Large intestine (tissue), 3 donors: ENCODE results near the gene MED13L. TPM values are rescaled to one million over a fixed set of nuclear protein-coding genes. Genes with fewer than 3 reads are reported as not detected.

Experiments used
- DNase-seq, 2 donors: peaks; one replicate each; pipeline versions ENCODE4 v3.0.0 to v3.0.0-alpha.2; 2013
- H3K27ac ChIP-seq: one replicate; pipeline ENCODE4 v1.5.1; 2013; ENCODE audit warnings: low read length
- H3K27me3 ChIP-seq: 2 replicates; pipeline ENCODE4 v1.6.1; 2013; ENCODE audit warnings: low read length; ENCODE audit not compliant: control insufficient read depth, insufficient read depth
- H3K36me3 ChIP-seq: 2 replicates; pipeline ENCODE4 v1.6.1; 2013; ENCODE audit warnings: low read length; ENCODE audit not compliant: control insufficient read depth, insufficient read depth
- H3K4me1 ChIP-seq: one replicate; pipeline ENCODE4 v1.6.1; 2013; ENCODE audit warnings: low read length; ENCODE audit not compliant: control insufficient read depth, insufficient read depth
- H3K4me3 ChIP-seq: one replicate; pipeline ENCODE4 v1.5.1; 2013; ENCODE audit warnings: low read length
- H3K9me3 ChIP-seq: one replicate; pipeline ENCODE4 v1.6.1; 2013; ENCODE audit warnings: mild to moderate bottlenecking, low read depth, low read length, moderate library complexity; ENCODE audit not compliant: control insufficient read depth
- WGBS: methylation state at CpG from one replicate; pipeline ENCODE4 v1.1.5; 2013; ENCODE audit warnings: low lambda C conversion rate; ENCODE audit not compliant: insufficient coverage; 5-methylcytosine and 5-hydroxymethylcytosine counted together
- polyA plus RNA-seq: library from polyadenylated mRNA; unstranded; fragments of 120-200 nt; gene quantifications from one replicate; pipeline ENCODE4 v1.2.1, GENCODE V29; 2013

Gene MED13L
- polyA plus RNA-seq, 1 donor = 69.3 TPM

DNA sequence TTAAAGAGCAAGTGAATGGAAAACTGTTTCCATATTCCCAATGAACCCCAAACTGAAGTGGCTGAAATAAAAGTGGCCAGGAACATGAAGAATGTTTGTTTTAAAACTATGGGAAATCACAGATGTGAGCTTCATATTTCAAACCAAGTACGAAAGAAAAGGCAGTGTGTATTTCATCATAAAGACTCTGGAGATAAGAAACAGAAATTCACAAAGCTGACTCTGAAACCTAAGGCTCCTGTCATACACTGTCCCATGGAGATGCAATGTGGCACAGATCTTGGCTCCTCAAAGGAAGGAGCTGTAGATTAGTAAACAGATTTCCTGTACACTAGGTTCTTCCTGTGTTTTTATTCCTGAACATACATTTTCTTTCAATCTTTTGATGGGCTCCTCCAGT, 304.4 kb downstream of the MED13L start:
- Histone ChIP-seq H3K4me1 (no peaks in the 10 kb centered on the region), H3K4me3 (no peak overlapping the region), H3K27me3 (no peaks in the 10 kb centered on the region), H3K9me3 (no peaks in the 10 kb centered on the region), H3K27ac (no peak overlapping the region), H3K36me3 (peaks cover 61% of the 10 kb centered on the region)
- DNase-seq = no peak
- WGBS = 100% methylated on average over 1 of the region's 1 CpG

- no CpG with 5 or more reads among the region's 4 CpGs for WGBS
- H3K27ac ChIP-seq = no peak overlapping the region
- H3K36me3 ChIP-seq = peaks cover 65% of the 10 kb centered on the region
- no peak overlapping the region for H3K4me3 ChIP-seq
- no peaks in the 10 kb centered on the region for H3K27me3 ChIP-seq
- H3K9me3 ChIP-seq = no peaks in the 10 kb centered on the region
- no peak for DNase-seq
- H3K4me1 ChIP-seq = no peaks in the 10 kb centered on the region
Measured at GRCh38 chr12:115972241-115972640, 305.3 kb downstream of the MED13L start.

GRCh38 chr12:115968211-115968610, 309.3 kb downstream of the MED13L start:
- Histone ChIP-seq H3K4me1 (no peaks in the 10 kb centered on the region), H3K27me3 (no peaks in the 10 kb centered on the region), H3K36me3 (peaks cover 77% of the 10 kb centered on the region), H3K4me3 (no peak overlapping the region), H3K27ac (no peak overlapping the region), H3K9me3 (no peaks in the 10 kb centered on the region)
- no peak for DNase-seq
- 80% methylated on average over 1 of the region's 7 CpGs for WGBS

- no peak overlapping the region for H3K27ac ChIP-seq
- H3K4me1 ChIP-seq = no peaks in the 10 kb centered on the region
- H3K27me3 ChIP-seq = no peaks in the 10 kb centered on the region
- WGBS = no CpG with 5 or more reads among the region's 4 CpGs
- no peak overlapping the region for H3K4me3 ChIP-seq
- H3K9me3 ChIP-seq = no peaks in the 10 kb centered on the region
- peaks cover 75% of the 10 kb centered on the region for H3K36me3 ChIP-seq
- no peak for DNase-seq
Measured at GRCh38 chr12:115966376-115966775, 311.1 kb downstream of the MED13L start.

DNA sequence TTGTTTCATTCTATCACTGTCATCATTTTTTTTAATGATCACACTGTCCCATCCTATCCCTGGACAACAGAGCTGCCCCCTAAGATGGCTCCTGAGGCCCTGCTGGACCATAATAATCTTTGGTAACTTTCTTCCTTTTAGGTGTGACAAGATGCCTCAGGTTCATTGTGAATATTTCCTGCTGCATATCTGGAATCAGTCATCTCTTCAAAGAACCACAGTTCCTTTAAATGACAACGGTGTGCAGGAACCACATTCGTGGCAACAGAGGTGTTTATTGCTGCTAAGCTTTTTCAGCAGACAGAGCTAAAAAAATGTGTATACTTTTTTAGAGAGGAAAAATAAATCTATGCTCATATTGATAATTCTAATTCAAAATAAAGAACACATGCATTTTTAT, 312.9 kb downstream of the MED13L start:
- no CpG with 5 or more reads among the region's 2 CpGs for WGBS

GRCh38 chr12:115964214-115964613, 313.3 kb downstream of the MED13L start:
- no peaks in the 10 kb centered on the region for H3K9me3 ChIP-seq
- H3K4me3 ChIP-seq = no peak overlapping the region
- H3K27ac ChIP-seq = no peak overlapping the region
- H3K4me1 ChIP-seq = no peaks in the 10 kb centered on the region
- peaks cover 78% of the 10 kb centered on the region for H3K36me3 ChIP-seq
- no peak for DNase-seq
- H3K27me3 ChIP-seq = no peaks in the 10 kb centered on the region

More for the DNA sequence above, 312.9 kb downstream of the MED13L start:
- no peak for DNase-seq
- peaks cover 79% of the 10 kb centered on the region for H3K36me3 ChIP-seq
- no peak overlapping the region for H3K4me3 ChIP-seq
- no peak overlapping the region for H3K27ac ChIP-seq
- H3K4me1 ChIP-seq = no peaks in the 10 kb centered on the region
- H3K27me3 ChIP-seq = no peaks in the 10 kb centered on the region
- no peaks in the 10 kb centered on the region for H3K9me3 ChIP-seq

- no CpG with 5 or more reads among the region's 7 CpGs for WGBS
Measured at GRCh38 chr12:115962216-115962615, 315.3 kb downstream of the MED13L start.

DNA sequence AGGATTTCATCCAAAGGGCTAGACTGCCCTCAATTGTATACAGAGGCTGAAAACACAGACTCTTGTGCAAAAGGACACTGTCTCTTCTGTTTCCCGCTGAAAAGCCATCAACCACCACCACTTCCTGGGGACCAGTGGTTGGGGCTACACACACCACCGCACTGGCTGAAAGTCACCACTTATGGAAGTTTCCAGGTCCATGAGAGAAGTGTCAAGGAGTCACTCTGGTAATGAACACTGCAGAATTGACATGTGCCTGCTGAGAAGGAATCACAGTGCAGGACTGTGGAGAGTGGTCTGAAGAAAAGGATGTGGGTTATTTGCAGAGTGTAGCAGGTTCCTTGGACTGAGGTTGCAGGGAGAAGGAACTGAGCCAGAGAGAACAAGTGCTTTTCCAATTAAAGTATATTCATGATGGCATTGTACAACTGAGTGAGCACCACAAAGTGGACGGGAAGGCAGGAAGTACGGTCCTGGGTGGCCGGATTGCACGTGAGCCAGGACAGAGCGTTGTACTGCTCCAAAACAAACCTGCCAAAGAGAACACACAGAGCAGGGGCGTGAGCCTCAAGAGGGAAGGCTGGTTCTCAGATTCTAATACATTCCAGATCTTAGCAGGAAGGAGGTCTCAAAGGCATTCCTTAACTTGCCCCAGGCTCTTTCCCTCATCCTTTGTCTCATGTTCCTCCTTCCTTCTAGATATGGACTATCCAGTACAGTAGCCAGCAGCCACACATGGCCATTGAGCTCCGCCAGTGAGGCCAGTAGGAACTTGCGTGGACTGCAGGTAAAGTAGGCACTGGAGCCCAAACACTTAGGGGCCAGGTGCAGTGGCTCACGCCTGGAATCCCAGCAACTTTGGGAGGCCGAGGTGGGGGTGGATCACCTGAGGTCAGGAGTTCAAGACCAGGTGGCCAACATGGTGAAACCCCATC, 316.4 kb downstream of the MED13L start:
- WGBS = no CpG with 5 or more reads among the region's 12 CpGs
- Histone ChIP-seq H3K27ac (no peak overlapping the region), H3K4me1 (no peaks in the 10 kb centered on the region), H3K36me3 (peaks cover 62% of the 10 kb centered on the region), H3K9me3 (no peaks in the 10 kb centered on the region), H3K4me3 (no peak overlapping the region), H3K27me3 (no peaks in the 10 kb centered on the region)
- no peak for DNase-seq

More at GRCh38 chr12:115962216-115962615, 315.3 kb downstream of the MED13L start:
- Histone ChIP-seq H3K9me3 (no peaks in the 10 kb centered on the region), H3K27me3 (no peaks in the 10 kb centered on the region), H3K27ac (no peak overlapping the region), H3K36me3 (peaks cover 69% of the 10 kb centered on the region), H3K4me3 (no peak overlapping the region), H3K4me1 (no peaks in the 10 kb centered on the region)
- no peak for DNase-seq

DNA sequence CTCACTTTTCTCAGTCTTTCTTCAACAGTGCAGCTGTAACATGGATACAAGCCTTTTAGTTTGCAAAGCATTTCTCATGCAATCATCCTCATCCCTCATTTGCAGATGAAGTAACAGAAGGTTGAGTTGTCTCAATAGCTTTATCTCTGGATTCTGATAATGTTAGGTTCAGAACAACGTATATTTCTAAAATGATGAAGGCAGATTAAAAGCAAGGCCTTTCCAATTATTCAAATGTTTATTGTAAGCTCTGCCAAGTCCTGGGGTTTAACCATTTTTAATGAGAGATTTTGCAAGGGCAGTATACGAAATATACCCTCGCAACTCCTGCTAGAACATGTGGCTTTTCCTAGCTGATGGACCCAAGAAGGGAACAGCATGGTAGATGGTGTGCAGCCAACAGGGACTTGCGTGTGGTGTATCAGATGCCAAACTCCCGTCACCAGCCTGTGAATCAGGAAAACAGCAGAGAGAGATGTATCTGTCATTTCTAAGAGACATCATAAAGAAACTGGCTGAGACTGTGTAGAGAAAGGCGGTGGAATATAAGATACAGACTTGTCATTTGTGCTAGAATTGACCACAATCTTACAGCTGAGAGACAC, 319.7 kb downstream of the MED13L start:
- no CpG with 5 or more reads among the region's 6 CpGs for WGBS
- no peak overlapping the region for H3K4me3 ChIP-seq
- H3K36me3 ChIP-seq = peaks cover 37% of the 10 kb centered on the region
- no peak for DNase-seq
- H3K27me3 ChIP-seq = no peaks in the 10 kb centered on the region
- H3K4me1 ChIP-seq = no peaks in the 10 kb centered on the region
- no peaks in the 10 kb centered on the region for H3K9me3 ChIP-seq
- H3K27ac ChIP-seq = no peak overlapping the region

GRCh38 chr12:115956659-115957058, 320.8 kb downstream of the MED13L start:
- H3K4me1 ChIP-seq = no peaks in the 10 kb centered on the region
- H3K36me3 ChIP-seq = peaks cover 28% of the 10 kb centered on the region
- H3K27me3 ChIP-seq = no peaks in the 10 kb centered on the region
- no peaks in the 10 kb centered on the region for H3K9me3 ChIP-seq
- DNase-seq = no peak
- no CpG with 5 or more reads among the region's 4 CpGs for WGBS
- H3K4me3 ChIP-seq = no peak overlapping the region
- H3K27ac ChIP-seq = no peak overlapping the region
